Measurements from ENCODE around the gene QSOX2.

DNA sequence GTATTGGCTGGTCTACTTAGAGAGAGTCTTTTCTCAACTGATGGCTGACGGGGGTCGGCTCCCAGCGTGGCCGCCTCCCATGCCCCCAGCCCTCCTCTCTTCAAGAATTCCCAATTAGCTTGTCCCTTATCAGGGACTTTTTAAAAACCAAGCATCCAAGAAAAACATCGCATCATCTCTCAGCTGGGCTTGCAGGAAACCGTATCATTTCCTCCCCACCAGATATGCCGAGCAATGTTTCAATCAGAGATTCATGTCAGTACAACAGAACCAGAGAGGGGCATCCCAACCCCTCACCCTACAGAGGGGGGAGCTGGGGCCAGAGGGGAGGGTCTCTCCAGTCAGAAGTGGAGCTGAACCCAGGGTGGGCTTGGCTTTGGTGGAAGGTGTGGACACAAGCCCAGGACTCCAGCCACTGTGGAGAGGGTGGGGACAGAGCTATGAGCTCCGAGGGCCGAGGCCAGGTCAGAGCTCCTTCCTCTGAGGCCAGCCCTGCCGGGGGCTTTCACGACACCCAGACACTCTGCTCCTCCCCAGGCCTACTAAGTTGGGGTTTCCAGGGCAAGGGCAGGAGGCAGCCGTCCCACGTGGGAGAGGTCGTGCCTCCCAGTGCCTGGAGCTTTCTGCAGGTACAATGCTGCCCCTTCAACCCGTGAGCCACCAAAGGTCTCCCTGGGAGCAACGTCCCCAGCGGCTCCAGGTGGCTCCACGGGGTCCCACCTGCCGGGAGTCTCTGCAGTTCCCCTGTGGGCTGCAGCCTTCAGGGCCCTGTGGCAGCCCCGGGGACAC lies 87.9 kb downstream of the QSOX2 start:
- TF ChIP-seq, protein P1, sequence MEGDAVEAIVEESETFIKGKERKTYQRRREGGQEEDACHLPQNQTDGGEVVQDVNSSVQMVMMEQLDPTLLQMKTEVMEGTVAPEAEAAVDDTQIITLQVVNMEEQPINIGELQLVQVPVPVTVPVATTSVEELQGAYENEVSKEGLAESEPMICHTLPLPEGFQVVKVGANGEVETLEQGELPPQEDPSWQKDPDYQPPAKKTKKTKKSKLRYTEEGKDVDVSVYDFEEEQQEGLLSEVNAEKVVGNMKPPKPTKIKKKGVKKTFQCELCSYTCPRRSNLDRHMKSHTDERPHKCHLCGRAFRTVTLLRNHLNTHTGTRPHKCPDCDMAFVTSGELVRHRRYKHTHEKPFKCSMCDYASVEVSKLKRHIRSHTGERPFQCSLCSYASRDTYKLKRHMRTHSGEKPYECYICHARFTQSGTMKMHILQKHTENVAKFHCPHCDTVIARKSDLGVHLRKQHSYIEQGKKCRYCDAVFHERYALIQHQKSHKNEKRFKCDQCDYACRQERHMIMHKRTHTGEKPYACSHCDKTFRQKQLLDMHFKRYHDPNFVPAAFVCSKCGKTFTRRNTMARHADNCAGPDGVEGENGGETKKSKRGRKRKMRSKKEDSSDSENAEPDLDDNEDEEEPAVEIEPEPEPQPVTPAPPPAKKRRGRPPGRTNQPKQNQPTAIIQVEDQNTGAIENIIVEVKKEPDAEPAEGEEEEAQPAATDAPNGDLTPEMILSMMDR (IDR thresholded peaks at IDR 0.05): no peak
- no peak for TF ChIP-seq POLR2A (IDR thresholded peaks at IDR 0.05)

Measured in Peyer's patch (tissue), 4 donors.